Pons (tissue), 1 donor: ENCODE measurements around the gene PRR23C.

Experiments
- DNase-seq: peaks from one replicate; pipeline ENCODE4 v3.0.0-alpha.2; 2016; ENCODE audit warnings: low spot score

Gene PRR23C

GRCh38 chr3:138995706-138996105 is 49.0 kb downstream of the PRR23C start:
- DNase-seq, result no peak
